Measurements from ENCODE around the gene TMC1. TPM values are rescaled to one million over a fixed set of nuclear protein-coding genes. Genes with fewer than 3 reads are reported as not detected.

TMC1 gene
- total RNA-seq, 1 experiment from 2014 or later: not detected

DNA sequence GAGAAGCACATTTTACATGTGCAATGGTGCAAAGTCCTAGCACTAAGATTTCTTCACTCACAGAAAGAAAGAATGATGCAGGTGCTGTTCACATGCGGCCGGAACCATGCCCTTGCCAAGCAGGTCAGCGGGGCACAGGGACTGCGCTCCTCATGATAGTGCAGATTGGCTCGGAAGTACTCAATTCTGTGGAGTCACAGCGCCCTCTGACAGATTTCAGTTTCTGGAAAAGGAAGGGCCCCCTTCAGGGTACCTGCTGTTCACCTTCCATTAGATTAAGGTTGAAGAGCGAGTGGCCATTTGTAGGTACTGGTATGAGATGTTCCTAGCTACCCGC is 75.7 kb downstream of the TMC1 start:
- Histone ChIP-seq H3K9me3 (replicated peaks) (no peaks in the 10 kb centered on the region), H3K4me1 (0 out of 2 replicates have a peak, but pooled peaks cover 3% of the 10 kb centered on the region), H3K36me3 (no peaks in the 10 kb centered on the region), H3K27me3 (no peaks in the 10 kb centered on the region), H3K27ac (no peak overlapping the region), H3K4me3 (no peak overlapping the region)
- no peak for DNase-seq

GRCh38 chr9:72597601-72598000 is 76.2 kb downstream of the TMC1 start:
- Histone ChIP-seq H3K9me3 (replicated peaks) (no peaks in the 10 kb centered on the region), H3K27ac (no peak overlapping the region), H3K27me3 (no peaks in the 10 kb centered on the region)

GRCh38 chr9:72598639-72599038 is 77.2 kb downstream of the TMC1 start:
- no peak for DNase-seq
- Histone ChIP-seq H3K4me3 (no peak overlapping the region), H3K27me3 (no peaks in the 10 kb centered on the region), H3K4me1 (0 out of 2 replicates have a peak, but pooled peaks cover 3% of the 10 kb centered on the region), H3K36me3 (no peaks in the 10 kb centered on the region), H3K9me3 (replicated peaks) (no peaks in the 10 kb centered on the region), H3K27ac (no peak overlapping the region)

More at GRCh38 chr9:72597601-72598000, 76.2 kb downstream of the TMC1 start:
- Histone ChIP-seq H3K36me3 (no peaks in the 10 kb centered on the region), H3K4me3 (no peak overlapping the region), H3K4me1 (0 out of 2 replicates have a peak, but pooled peaks cover 3% of the 10 kb centered on the region)
- no peak for DNase-seq

DNA sequence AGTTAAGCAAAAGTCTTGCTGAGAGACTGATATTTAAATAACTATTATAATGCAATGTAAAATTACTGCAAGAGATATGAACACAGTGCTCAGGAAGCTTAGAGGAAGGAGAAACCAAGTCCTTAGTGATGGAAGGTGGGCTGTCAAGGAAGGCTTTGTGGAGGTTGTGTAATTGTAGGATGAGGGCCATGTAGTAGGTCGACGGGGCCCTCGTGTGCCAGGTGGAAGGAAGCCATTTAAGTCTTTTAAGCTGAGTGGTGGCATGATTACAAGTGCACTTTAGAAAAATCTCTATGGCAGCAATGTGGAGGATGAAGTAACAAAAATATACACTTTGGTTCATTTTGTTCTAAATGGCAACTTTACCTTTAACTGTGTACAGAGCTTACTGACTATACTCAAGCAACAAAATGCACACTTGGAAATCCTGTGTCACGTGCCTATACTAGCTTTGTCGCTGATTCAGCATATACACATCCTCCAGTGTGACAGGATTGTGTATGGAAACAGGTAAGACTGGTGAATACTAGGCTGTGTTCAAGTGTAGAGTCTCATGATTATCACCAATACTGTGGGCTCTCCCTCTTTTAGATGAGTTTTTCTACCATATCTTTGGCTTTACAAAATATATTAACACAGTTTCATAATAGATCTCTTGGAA is 78.6 kb downstream of the TMC1 start:
- H3K4me1 ChIP-seq: 0 out of 2 replicates have a peak, but pooled peaks cover 3% of the 10 kb centered on the region
- DNase-seq: peak in 1 of 2 experiments; percentile 20
- no peak overlapping the region for H3K4me3 ChIP-seq
- no peaks in the 10 kb centered on the region for H3K27me3 ChIP-seq
- no peak overlapping the region for H3K27ac ChIP-seq
- no peaks in the 10 kb centered on the region for H3K9me3 ChIP-seq (replicated peaks)
- no peaks in the 10 kb centered on the region for H3K36me3 ChIP-seq

- no peaks in the 10 kb centered on the region for H3K27me3 ChIP-seq
- no peak overlapping the region for H3K27ac ChIP-seq
- peak; percentile 38 to 50 for DNase-seq
- H3K4me3 ChIP-seq: no peak overlapping the region
- H3K9me3 ChIP-seq (replicated peaks): no peaks in the 10 kb centered on the region
- H3K36me3 ChIP-seq: no peaks in the 10 kb centered on the region
- 0 out of 2 replicates have a peak, but pooled peaks cover 3% of the 10 kb centered on the region for H3K4me1 ChIP-seq
Measured at GRCh38 chr9:72600671-72601070, 79.3 kb downstream of the TMC1 start.

GRCh38 chr9:72601615-72602014 is 80.2 kb downstream of the TMC1 start:
- Histone ChIP-seq H3K4me1 (0 out of 2 replicates have a peak, but pooled peaks cover 3% of the 10 kb centered on the region), H3K27me3 (no peaks in the 10 kb centered on the region), H3K4me3 (no peak overlapping the region), H3K27ac (no peak overlapping the region), H3K9me3 (replicated peaks) (no peaks in the 10 kb centered on the region), H3K36me3 (no peaks in the 10 kb centered on the region)
- no peak for DNase-seq

DNA sequence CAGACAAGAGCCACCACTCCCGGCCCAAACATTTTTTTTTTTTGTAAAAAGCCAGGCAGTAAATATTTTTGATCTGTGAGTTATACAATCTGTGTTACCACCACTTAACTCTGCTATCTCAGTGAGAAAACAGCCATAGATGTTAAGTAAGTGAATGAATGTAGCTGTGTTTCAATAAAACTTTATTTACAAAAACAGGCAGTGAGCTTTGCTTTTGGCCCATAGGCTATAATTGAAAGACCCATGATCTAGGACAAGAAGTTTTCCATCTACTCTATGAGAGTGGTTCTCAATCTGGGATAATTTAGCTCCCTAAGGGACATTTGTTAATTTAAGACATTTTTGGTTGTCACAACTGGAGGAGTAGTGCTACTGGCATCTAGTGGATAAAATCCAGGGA is 91.0 kb downstream of the TMC1 start:
- Histone ChIP-seq H3K27ac (no peak overlapping the region), H3K4me3 (no peak overlapping the region), H3K9me3 (replicated peaks) (no peaks in the 10 kb centered on the region), H3K4me1 (no peaks in the 10 kb centered on the region), H3K36me3 (no peaks in the 10 kb centered on the region), H3K27me3 (no peaks in the 10 kb centered on the region)
- no peak for DNase-seq

GRCh38 chr9:72614067-72614466 is 92.7 kb downstream of the TMC1 start:
- no peak for DNase-seq
- Histone ChIP-seq H3K9me3 (replicated peaks) (no peaks in the 10 kb centered on the region), H3K27ac (no peak overlapping the region), H3K36me3 (no peaks in the 10 kb centered on the region), H3K4me1 (no peaks in the 10 kb centered on the region), H3K4me3 (no peak overlapping the region), H3K27me3 (no peaks in the 10 kb centered on the region)

- Histone ChIP-seq H3K36me3 (no peaks in the 10 kb centered on the region), H3K9me3 (replicated peaks) (no peaks in the 10 kb centered on the region), H3K27ac (no peak overlapping the region), H3K4me3 (no peak overlapping the region), H3K27me3 (no peaks in the 10 kb centered on the region), H3K4me1 (no peaks in the 10 kb centered on the region)
- no peak for DNase-seq
Measured at GRCh38 chr9:72615931-72616330, 94.5 kb downstream of the TMC1 start.

DNA sequence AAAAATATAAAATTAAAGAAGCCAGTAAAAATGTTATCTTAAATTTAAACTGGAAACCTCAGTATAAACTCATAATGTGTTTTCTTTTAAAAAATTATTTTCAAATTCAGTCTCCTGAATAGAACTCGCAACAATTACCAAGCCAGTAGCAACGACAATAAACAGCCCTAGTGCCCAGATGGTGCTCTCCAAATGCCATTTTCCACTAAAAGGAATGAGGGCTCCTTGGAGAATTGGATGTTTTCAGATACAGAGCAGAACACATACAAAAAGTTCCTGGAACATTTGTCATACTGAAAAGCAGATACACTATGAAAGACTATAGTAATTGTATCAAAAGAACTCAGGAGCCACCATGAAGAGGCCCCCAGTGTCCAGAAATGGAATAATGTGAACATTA is 97.4 kb downstream of the TMC1 start:
- no peaks in the 10 kb centered on the region for H3K4me1 ChIP-seq
- H3K36me3 ChIP-seq: no peaks in the 10 kb centered on the region
- no peak overlapping the region for H3K4me3 ChIP-seq
- H3K27ac ChIP-seq: no peak overlapping the region
- no peaks in the 10 kb centered on the region for H3K9me3 ChIP-seq (replicated peaks)
- no peak for DNase-seq
- H3K27me3 ChIP-seq: 0 out of 2 replicates have a peak, but pooled peaks cover 3% of the 10 kb centered on the region

DNA sequence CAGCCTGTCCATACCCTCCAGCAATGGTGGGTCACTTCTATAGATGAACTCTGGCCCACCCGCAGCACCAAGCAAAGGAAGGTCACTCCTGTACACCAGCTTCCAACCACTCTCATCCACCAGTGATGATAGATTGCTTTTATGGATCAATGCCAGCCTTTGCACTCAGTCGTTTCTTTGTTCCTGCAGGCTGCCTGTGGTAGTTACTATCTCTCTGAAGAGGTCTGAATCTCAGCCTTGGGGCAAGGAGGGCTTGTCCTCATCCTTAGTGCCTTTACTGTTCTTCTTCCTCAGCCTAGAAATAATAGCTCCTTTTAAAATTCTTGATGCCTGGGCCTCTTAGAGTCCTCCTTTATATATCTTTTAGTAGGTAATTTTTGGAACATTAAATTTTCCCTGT is 100.8 kb downstream of the TMC1 start:
- H3K9me3 ChIP-seq (replicated peaks): no peaks in the 10 kb centered on the region
- H3K4me1 ChIP-seq: no peaks in the 10 kb centered on the region
- H3K36me3 ChIP-seq: no peaks in the 10 kb centered on the region
- no peak overlapping the region for H3K27ac ChIP-seq
- no peak for DNase-seq
- 0 out of 2 replicates have a peak, but pooled peaks cover 3% of the 10 kb centered on the region for H3K27me3 ChIP-seq
- H3K4me3 ChIP-seq: no peak overlapping the region

GRCh38 chr9:72623156-72623555 is 101.7 kb downstream of the TMC1 start:
- H3K36me3 ChIP-seq: no peaks in the 10 kb centered on the region
- H3K4me3 ChIP-seq: no peak overlapping the region
- no peak overlapping the region for H3K27ac ChIP-seq
- no peaks in the 10 kb centered on the region for H3K9me3 ChIP-seq (replicated peaks)
- DNase-seq: no peak
- 0 out of 2 replicates have a peak, but pooled peaks cover 3% of the 10 kb centered on the region for H3K27me3 ChIP-seq
- no peaks in the 10 kb centered on the region for H3K4me1 ChIP-seq

- H3K9me3 ChIP-seq (replicated peaks): no peaks in the 10 kb centered on the region
- no peak for DNase-seq
- H3K27ac ChIP-seq: no peak overlapping the region
- no peaks in the 10 kb centered on the region for H3K27me3 ChIP-seq
- no peak overlapping the region for H3K4me3 ChIP-seq
- H3K4me1 ChIP-seq: no peaks in the 10 kb centered on the region
- no peaks in the 10 kb centered on the region for H3K36me3 ChIP-seq
Measured at GRCh38 chr9:72627147-72627546, 105.7 kb downstream of the TMC1 start.

DNA sequence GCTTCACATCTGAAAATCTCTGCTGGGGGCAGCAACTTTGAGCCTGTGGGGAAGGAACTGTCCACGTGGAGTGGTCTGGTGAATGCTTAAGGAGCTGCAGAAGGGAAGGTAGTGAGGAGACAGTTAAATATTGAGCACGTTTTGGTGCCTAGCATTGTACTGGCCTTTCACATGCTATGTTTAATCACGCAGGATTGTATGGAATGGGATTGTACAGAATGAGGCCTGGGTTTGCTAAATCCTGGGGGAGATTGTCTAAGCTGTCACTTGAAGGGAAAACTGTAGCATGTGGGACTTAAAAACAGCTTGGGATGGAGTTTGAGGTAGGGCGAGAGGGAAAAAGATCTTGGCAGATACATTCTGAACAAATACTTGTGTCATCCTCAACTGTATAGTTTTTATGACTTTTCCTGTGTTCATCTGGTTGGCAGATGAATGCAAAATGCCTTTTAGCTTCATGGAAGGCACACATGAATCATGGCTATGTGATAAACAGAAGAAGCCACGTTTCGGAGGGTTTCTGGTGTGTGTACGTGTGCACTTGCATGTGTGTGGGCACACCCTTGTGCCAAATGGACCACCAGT is 106.6 kb downstream of the TMC1 start:
- no peak for DNase-seq
- no peak overlapping the region for H3K27ac ChIP-seq
- H3K4me1 ChIP-seq: no peaks in the 10 kb centered on the region
- H3K36me3 ChIP-seq: no peaks in the 10 kb centered on the region
- no peaks in the 10 kb centered on the region for H3K27me3 ChIP-seq
- H3K9me3 ChIP-seq (replicated peaks): no peaks in the 10 kb centered on the region
- no peak overlapping the region for H3K4me3 ChIP-seq

- Histone ChIP-seq H3K27me3 (peaks cover 3% of the 10 kb centered on the region; the same call in 1 of the 2 replicates), H3K36me3 (no peaks in the 10 kb centered on the region), H3K4me1 (no peaks in the 10 kb centered on the region), H3K4me3 (no peak overlapping the region), H3K9me3 (replicated peaks) (no peaks in the 10 kb centered on the region), H3K27ac (no peak overlapping the region)
- DNase-seq: no peak
Measured at GRCh38 chr9:72633966-72634365, 112.6 kb downstream of the TMC1 start.

- H3K27me3 ChIP-seq: peaks cover 3% of the 10 kb centered on the region; the same call in 1 of the 2 replicates
Measured at GRCh38 chr9:72635197-72635596, 113.8 kb downstream of the TMC1 start.

More at GRCh38 chr9:72635197-72635596, 113.8 kb downstream of the TMC1 start:
- no peaks in the 10 kb centered on the region for H3K9me3 ChIP-seq (replicated peaks)
- DNase-seq: no peak
- H3K27ac ChIP-seq: no peak overlapping the region
- no peak overlapping the region for H3K4me3 ChIP-seq
- no peaks in the 10 kb centered on the region for H3K36me3 ChIP-seq
- no peaks in the 10 kb centered on the region for H3K4me1 ChIP-seq

All from SJCRH30 (cell line).